ENCODE measurements around the gene SRGN. TPM values are rescaled to one million over a fixed set of nuclear protein-coding genes. Genes with fewer than 3 reads are reported as not detected.

Gene SRGN
- total and polyA plus RNA-seq, 2 of the 13 experiments (the other 11 are each of a cell fraction or from before 2014, with no cell fraction given) = 0.09 TPM; not detected in 1

GRCh38 chr10:69070951-69071350, 17.0 kb upstream of the SRGN start:
- intact Hi-C loops (cut with micrococcal nuclease; ENCODE audit: unreplicated experiment) (no loop called here), in situ Hi-C loops (cut with HindIII; ENCODE audit: extremely low pct_ligation_motif_present, low pct_unique_long_range_greater_than_20kb) (no loop called here)
- no peaks in the 10 kb centered on the region for H3K36me3 ChIP-seq (replicated peaks in 1 of 2; ENCODE audit: control insufficient read depth in 1 of 2, insufficient read depth in 2 of 2, low read length in 2 of 2)
- DNase-seq (ENCODE audit: low spot score) (no peak), FAIRE-seq (no peak), ATAC-seq (no peak)
- no peaks in the 10 kb centered on the region for H3K9me3 ChIP-seq (ENCODE audit: low read length)
- BruUV-seq (replicated peaks) = no TSS peak
- peaks cover 33% of the 10 kb centered on the region for H3K4me1 ChIP-seq (ENCODE audit: insufficient read depth, low read length)
- no peak overlapping the region for H3K27ac ChIP-seq (ENCODE audit: extremely low read length, insufficient read depth, low read length)
- no peak overlapping the region for H3K4me3 ChIP-seq (replicated peaks in 1 of 3; ENCODE audit: insufficient read depth in 1 of 3, low read depth in 2 of 3, low read length in 3 of 3)
- 31% methylated on average over 4 of the region's 4 CpGs for WGBS (ENCODE audit: low lambda C conversion rate)
- H3K9ac ChIP-seq (ENCODE audit: insufficient read depth, low read depth, low read length) = no peak overlapping the region
- peak; percentile 51; the same call in 1 of the 2 replicates for TF ChIP-seq ZNF121 (CRISPR knock-in tag; IDR thresholded peaks at IDR 0.05)
- no peak for TF ChIP-seq JDP2 (CRISPR knock-in tag; IDR thresholded peaks at IDR 0.05; ENCODE audit: borderline replicate concordance)
- ChIA-PET CTCF (ENCODE audit: low intra/inter-chr PET ratio, low total read pairs) (no interaction called here), POLR2A (interaction anchor here (1.5 kb wide), 1 partner anchor 350 kb away, joined by 3 read pairs; the partner anchor contains the start of gene CCAR1)
- H3K27me3 ChIP-seq (ENCODE audit: control insufficient read depth in 1 of 2, insufficient read depth in 2 of 2, low read length in 2 of 2) = peaks cover 0 to 14% of the 10 kb centered on the region in 2 experiments; a peak in 1 of 5 replicates
- no peaks in the 10 kb centered on the region for H4K20me1 ChIP-seq (ENCODE audit: insufficient read depth, low read length)
- no peak overlapping the region for H2AFZ ChIP-seq (ENCODE audit: low read length)
- H3K4me2 ChIP-seq (ENCODE audit: low read depth, low read length) = no peak overlapping the region
- no peaks in the 10 kb centered on the region for H3K79me2 ChIP-seq (ENCODE audit: insufficient read depth, low read length)

GRCh38 chr10:69071610-69072009, 16.3 kb upstream of the SRGN start:
- H3K27me3 ChIP-seq (ENCODE audit: control insufficient read depth in 1 of 2, insufficient read depth in 2 of 2, low read length in 2 of 2) = peaks cover 0 to 10% of the 10 kb centered on the region in 2 experiments; a peak in 1 of 5 replicates
- BruUV-seq (replicated peaks) = no TSS peak
- in situ Hi-C loops (cut with HindIII; ENCODE audit: extremely low pct_ligation_motif_present, low pct_unique_long_range_greater_than_20kb) (no loop called here), intact Hi-C loops (cut with micrococcal nuclease; ENCODE audit: unreplicated experiment) (no loop called here)
- no peak overlapping the region for H3K4me2 ChIP-seq (ENCODE audit: low read depth, low read length)
- no peak overlapping the region for H3K27ac ChIP-seq (ENCODE audit: extremely low read length, insufficient read depth, low read length)
- H3K9ac ChIP-seq (ENCODE audit: insufficient read depth, low read depth, low read length) = no peak overlapping the region
- H3K79me2 ChIP-seq (ENCODE audit: insufficient read depth, low read length) = no peaks in the 10 kb centered on the region
- H2AFZ ChIP-seq (ENCODE audit: low read length) = no peak overlapping the region
- ChIA-PET CTCF (ENCODE audit: low intra/inter-chr PET ratio, low total read pairs) (no interaction called here), POLR2A (interaction anchor here (1.5 kb wide), 1 partner anchor 351 kb away, joined by 3 read pairs; the partner anchor contains the start of gene CCAR1)
- no peaks in the 10 kb centered on the region for H4K20me1 ChIP-seq (ENCODE audit: insufficient read depth, low read length)
- DNase-seq (ENCODE audit: low spot score) (no peak), ATAC-seq (no peak), FAIRE-seq (no peak)
- H3K9me3 ChIP-seq (ENCODE audit: low read length) = no peaks in the 10 kb centered on the region
- WGBS (ENCODE audit: low lambda C conversion rate) = 54% methylated on average over 6 of the region's 6 CpGs
- H3K4me1 ChIP-seq (ENCODE audit: insufficient read depth, low read length) = peaks cover 33% of the 10 kb centered on the region
- no peak overlapping the region for H3K4me3 ChIP-seq (replicated peaks in 1 of 3; ENCODE audit: insufficient read depth in 1 of 3, low read depth in 2 of 3, low read length in 3 of 3)
- H3K36me3 ChIP-seq (replicated peaks in 1 of 2; ENCODE audit: control insufficient read depth in 1 of 2, insufficient read depth in 2 of 2, low read length in 2 of 2) = no peaks in the 10 kb centered on the region
- TF ChIP-seq GMEB2 (CRISPR knock-in tag; IDR thresholded peaks at IDR 0.05; ENCODE audit: low read depth) (no peak), ZNF784 (CRISPR knock-in tag; IDR thresholded peaks at IDR 0.05; ENCODE audit: borderline replicate concordance) (no peak), ZKSCAN1 (IDR thresholded peaks at IDR 0.05; ENCODE audit: low read length) (no peak), ZNF256 (CRISPR knock-in tag; conservative IDR thresholded peaks at IDR 0.05) (no peak), ZBTB38 (CRISPR knock-in tag; IDR thresholded peaks at IDR 0.05) (no peak), BRCA1 (CRISPR knock-in tag; IDR thresholded peaks at IDR 0.05) (no peak), FUBP1 (CRISPR knock-in tag; IDR thresholded peaks at IDR 0.05; ENCODE audit: borderline replicate concordance) (no peak), ZFP36L2 (CRISPR knock-in tag; IDR thresholded peaks at IDR 0.05) (no peak), ZNF446 (CRISPR knock-in tag; IDR thresholded peaks at IDR 0.05) (no peak), ZNF20 (CRISPR knock-in tag; IDR thresholded peaks at IDR 0.05) (no peak)
